Body of pancreas (tissue), 4 donors: ENCODE measurements around the gene TRIM28.
A peak's percentile ranks its signal among the peaks of the same experiment; 100 is the strongest.

Experiments
- POLR2A ChIP-seq, 3 donors: fragments of 450-650 bp; IDR thresholded peaks; one replicate each; pipeline ENCODE4 v1.6.1; 2016; ENCODE audit warnings: antibody characterized with exemption in 3 of 3, mild to moderate bottlenecking in 2 of 3
- TF ChIP-seq, protein P1 (sequence below), 7 experiments: fragments of 450-650 bp in 4 of 7; fragments of 200-600 bp in 3 of 7; sonication (generic) in 3 of 7; IDR thresholded peaks; one replicate each; pipeline ENCODE4 v1.5.1; 2016 to 2019; ENCODE audit warnings: antibody characterized with exemption in 7 of 7

DNA sequence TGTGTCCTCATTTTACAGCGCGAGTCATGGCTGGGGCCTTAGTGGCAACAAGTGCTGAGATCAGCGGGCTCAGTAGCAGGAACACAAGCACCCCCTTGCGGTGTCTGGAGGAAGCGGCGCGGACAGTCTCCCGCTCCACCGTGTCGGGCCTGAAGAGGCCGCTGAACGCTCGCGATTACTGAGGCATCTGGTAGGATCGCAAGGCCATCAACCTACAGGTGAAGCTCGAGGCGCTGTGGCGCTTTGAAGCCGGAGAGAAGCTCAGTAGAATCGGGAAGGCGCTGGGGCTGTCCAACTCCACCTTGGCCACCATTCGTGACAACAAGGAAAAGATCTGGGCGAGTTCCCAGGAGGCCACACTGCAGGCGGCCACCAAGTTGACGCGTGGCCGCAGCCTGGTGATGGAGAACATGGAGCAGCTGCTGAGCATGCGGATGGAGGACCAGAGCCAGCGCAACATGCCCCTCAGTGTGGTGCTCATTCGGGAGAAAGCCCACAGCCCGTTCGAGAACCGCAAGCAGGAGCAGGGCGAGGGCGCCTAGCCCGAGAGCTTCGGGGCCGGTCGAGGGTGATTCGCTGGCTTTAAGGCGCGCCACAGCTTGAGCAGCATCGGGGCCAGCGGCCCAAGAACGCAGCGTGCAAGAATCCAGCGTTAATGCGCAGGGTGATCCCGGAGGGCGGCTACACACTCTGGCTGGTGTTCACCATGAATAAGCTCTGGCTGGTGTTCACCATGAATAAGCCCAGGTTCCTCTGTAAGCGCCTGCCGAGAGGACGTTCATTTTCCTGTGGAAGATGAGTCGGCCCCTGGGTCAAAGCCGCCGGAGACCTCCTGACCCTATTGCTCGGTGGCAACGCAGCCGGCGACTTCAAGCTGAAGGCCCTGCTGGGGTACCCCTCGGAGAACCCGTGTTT lies 37.6 kb downstream of the TRIM28 start:
- TF ChIP-seq, protein P1, sequence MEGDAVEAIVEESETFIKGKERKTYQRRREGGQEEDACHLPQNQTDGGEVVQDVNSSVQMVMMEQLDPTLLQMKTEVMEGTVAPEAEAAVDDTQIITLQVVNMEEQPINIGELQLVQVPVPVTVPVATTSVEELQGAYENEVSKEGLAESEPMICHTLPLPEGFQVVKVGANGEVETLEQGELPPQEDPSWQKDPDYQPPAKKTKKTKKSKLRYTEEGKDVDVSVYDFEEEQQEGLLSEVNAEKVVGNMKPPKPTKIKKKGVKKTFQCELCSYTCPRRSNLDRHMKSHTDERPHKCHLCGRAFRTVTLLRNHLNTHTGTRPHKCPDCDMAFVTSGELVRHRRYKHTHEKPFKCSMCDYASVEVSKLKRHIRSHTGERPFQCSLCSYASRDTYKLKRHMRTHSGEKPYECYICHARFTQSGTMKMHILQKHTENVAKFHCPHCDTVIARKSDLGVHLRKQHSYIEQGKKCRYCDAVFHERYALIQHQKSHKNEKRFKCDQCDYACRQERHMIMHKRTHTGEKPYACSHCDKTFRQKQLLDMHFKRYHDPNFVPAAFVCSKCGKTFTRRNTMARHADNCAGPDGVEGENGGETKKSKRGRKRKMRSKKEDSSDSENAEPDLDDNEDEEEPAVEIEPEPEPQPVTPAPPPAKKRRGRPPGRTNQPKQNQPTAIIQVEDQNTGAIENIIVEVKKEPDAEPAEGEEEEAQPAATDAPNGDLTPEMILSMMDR (IDR thresholded peaks at IDR 0.05) = peak; percentile 49 to 90 (median 72)
- no peak for TF ChIP-seq POLR2A (IDR thresholded peaks at IDR 0.05)
